Measurements from ENCODE around the gene TMEM129.

TMEM129 gene

GRCh38 chr4:1723131-1723801, 2.1 kb upstream of the TMEM129 start:
- in situ Hi-C loops (cut with MboI; ENCODE audit: low sequenced_read_pairs), result no loop called here

GRCh38 chr4:1722551-1723118, 1.5 kb upstream of the TMEM129 start:
- in situ Hi-C loops (cut with MboI; ENCODE audit: low sequenced_read_pairs), result no loop called here

DNA sequence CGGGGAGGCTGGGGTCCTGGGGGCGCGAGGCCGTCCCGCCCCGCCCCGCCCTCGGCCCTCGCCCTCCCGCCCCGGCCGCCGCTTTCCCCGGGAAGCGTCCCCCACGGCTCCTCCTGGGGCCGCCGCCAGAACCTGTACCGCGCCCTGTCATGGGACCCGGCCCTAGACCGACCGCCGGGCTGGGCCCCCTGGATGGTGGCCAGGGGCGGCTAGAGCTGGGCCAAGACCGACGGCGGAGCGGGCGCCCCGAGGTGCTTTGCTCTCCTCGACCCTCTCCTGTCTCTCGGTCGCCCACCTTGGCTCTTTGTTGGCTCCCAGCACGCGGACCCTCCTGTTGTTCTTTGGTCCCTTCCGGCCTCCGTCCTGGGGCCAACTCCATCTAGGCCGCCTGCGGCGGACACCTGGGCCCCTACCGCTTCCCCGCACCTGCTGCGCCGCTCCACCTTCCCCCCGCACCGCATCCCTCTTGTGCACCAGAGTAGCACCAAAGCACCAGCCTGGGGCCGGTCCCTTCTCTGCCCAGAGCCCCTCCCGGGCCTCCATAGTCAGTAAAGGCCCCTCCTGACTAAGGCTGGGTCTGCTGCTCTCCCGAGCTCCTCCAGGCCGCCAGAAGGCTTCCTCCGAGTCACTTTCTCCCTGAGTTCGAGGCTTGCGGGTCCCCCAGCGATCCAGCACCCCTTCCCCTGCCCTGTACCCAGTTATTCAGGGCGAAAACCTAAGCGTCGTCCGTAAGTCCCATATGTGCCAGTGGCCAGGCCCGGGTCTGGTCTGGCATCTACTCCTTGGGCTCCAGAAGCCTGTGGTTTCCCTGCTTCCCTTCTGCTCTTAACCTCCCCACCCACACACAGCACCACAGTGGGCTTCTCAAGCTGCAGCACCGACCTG, 785 bp upstream of the TMEM129 start:
- in situ Hi-C loops (cut with MboI; ENCODE audit: low sequenced_read_pairs), result no loop called here

DNA sequence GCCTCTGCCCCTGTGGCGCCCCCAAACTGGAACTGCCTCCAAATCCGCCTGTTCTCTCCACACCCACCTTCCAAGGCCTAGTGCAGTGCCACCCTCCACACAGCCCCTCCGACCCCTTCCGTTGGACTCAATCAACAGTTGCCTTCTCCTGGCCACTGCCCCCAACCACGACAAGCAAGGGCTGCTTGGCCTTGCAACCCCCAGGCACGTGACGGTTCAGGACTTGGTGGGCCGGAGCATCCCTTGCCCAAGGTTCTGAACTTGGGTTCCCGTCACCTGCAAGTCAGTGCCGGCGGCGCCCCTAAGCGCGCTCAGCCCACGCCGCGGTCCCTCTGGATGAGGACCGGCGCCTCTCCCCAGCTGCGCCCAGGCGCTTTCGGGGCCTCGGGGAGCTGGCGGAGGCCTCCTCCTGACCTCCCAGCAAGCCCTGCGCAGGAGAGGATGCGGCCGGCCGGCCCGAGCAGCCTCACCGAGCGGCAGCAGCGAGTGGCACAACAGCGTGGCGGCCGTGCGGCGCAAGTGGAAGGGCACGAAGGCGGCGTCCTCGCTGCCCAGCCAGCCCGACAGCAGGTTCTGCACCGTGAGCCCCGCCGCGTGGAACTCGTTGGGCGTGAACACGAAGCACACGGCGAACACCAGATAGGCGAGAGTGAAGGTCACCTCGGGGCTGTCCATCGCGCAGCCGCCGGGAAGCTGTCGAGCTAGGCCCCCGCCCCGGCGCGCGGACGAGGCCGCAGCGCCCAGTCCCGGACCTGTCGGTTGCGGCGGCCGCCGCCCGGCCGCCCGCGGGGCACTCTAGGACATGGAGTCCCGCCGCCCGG, 750 bp downstream of the TMEM129 start:
- in situ Hi-C loops (cut with MboI; ENCODE audit: low sequenced_read_pairs), result no loop called here

- in situ Hi-C loops (cut with MboI; ENCODE audit: low sequenced_read_pairs), result no loop called here
Measured at GRCh38 chr4:1718095-1718850, 2.9 kb downstream of the TMEM129 start.

- in situ Hi-C loops (cut with MboI; ENCODE audit: low sequenced_read_pairs), result no loop called here
Measured at GRCh38 chr4:1717129-1718094, 3.7 kb downstream of the TMEM129 start.

- in situ Hi-C loops (cut with MboI; ENCODE audit: low sequenced_read_pairs), result no loop called here
Measured at GRCh38 chr4:1716065-1716945, 4.8 kb downstream of the TMEM129 start.

GRCh38 chr4:1715002-1715758, 5.9 kb downstream of the TMEM129 start:
- in situ Hi-C loops (cut with MboI; ENCODE audit: low sequenced_read_pairs), result no loop called here

DNA sequence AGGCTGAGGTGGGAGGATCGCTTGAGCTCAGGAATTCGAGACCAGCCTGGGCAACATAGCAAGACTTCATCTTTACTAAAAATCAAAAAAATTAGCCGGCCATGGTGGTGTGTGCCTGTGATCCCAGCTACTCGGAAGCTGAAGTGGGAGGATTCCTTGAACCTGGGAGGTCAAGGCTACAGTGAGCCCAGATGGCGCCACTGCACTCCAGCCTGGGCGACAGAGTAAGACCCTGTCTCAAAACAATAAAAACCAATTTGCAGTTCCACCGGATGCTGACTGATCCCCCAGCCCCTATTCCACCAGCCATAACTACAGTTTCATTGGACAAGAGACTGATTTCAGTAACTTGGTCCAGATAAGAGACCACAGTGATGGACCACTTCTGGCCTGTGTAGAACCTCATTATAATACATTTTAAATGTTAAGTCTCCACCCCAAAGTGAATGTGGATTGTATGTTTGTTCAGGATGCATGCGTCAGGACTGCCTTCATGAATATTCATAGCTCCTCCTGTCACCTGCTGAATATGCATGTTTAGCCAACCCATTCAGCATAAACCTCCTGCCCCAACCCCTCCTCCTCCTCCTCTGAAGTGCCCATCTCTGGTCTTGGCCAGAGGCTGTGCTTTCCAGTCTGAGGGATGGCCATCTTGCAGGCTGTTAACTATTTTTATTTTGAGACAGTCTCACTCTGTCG, 6.7 kb downstream of the TMEM129 start:
- in situ Hi-C loops (cut with MboI; ENCODE audit: low sequenced_read_pairs), result no loop called here

- in situ Hi-C loops (cut with MboI; ENCODE audit: low sequenced_read_pairs), result no loop called here
Measured at GRCh38 chr4:1713003-1713851, 7.9 kb downstream of the TMEM129 start.

DNA sequence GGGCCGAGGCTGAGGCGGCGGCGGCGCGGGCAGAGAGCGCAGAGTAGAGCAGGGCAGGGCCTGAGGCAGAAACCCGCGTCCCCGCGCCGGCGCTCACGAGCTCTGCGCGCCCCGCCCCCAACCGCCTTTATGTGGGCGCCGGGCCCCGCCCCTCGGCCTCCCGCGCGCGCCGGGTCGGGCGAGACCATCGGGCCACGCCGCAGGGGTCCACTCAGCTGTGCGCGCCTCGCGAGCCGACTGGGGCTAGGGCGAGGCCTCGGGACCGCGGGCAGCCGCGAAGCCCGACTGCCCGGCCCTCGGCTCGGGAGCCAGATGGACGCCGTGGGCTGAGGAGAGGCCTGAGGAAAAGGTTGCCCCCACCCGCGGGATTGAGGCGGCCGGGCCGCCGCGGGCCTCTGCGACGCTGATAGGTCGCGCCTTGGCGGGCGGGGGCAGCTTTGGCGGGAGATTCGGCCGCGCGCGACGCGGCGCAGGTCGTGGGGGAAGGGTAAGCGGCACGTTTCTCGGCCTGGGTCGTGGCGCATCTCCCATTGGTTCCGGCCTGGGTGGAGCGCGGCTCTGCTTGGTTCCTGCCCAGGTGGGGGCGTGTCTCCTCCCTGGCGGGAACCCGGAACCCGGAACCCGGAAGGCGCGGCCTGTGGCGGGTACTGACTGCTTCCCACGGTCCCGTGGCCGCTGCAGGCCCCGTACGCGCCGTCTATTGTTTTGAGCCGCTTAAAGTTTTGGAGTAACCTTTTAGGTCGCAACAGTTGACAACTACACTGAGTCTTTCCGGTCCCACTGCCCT, 8.7 kb downstream of the TMEM129 start, which contains the start of gene SLBP:
Gene SLBP (minus strand): TSS at position 104 of the 787 bp plus-strand sequence. CDS start 131 bp downstream, outside the sequence.
- in situ Hi-C loops (cut with MboI; ENCODE audit: low sequenced_read_pairs), result no loop called here

DNA sequence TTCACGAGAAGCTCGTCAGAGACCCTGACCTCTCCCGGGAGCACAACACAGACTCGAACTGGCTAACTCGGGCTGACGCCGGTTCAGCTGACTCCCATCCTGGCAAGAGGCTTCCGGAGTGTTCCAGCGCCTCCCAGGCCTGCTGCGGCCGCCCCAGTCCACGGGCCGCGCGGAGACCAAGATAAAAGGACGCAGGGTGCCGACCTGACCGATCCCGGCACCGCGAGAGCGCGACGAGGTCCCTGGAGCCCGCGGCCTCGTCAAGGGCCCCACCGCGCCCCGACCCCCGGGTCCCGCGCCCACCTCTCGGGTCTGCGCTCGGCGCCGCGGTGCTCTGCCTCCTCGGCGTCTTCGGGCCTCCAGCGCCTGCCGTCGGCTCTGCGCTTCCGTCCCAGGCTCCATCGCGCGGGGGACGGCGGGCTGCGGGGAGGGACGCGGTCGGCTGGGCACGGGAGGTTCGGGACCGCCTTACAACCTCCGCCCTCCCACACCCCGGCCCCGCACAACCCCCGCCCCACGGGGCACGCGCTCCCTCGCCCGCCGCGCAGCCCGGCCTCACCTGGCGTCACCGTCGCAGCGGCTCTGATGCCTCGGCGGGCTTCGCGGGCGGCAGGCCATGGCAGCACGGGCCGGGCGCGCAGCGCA, 9.4 kb downstream of the TMEM129 start:
- in situ Hi-C loops (cut with MboI; ENCODE audit: low sequenced_read_pairs), result no loop called here

- in situ Hi-C loops (cut with MboI; ENCODE audit: low sequenced_read_pairs), result no loop called here
Measured at GRCh38 chr4:1711055-1711570, 10.0 kb downstream of the TMEM129 start.

- in situ Hi-C loops (cut with MboI; ENCODE audit: low sequenced_read_pairs), result no loop called here
Measured at GRCh38 chr4:1708581-1708980, 12.5 kb downstream of the TMEM129 start.
